K562 (cell line): ENCODE results near the gene MANF. TPM values are rescaled to one million over a fixed set of nuclear protein-coding genes. Genes with fewer than 3 reads are reported as not detected.

ENCODE experiments used
- CCNT2 ChIP-seq: IDR thresholded peaks from 2 replicates; pipeline ENCODE4 v1.6.1; 2011; ENCODE audit warnings: borderline replicate concordance, low read depth, mild to moderate bottlenecking, moderate library complexity, mixed read lengths, low read length; ENCODE audit not compliant: insufficient read length; ENCODE audit errors: extremely low read depth
- CHD4 ChIP-seq: fragments of 200-600 bp; sonication (generic); IDR thresholded peaks from 3 replicates; pipeline ENCODE4 v1.6.1; 2012; ENCODE audit warnings: low read depth, mild to moderate bottlenecking, mixed read lengths, low read length, inconsistent platforms; ENCODE audit not compliant: insufficient read depth, insufficient replicate concordance, poor library complexity, severe bottlenecking
- E4F1 ChIP-seq: fragments of 250-450 bp; sonication (Bioruptor Pico); IDR thresholded peaks from 2 replicates; pipeline ENCODE4 v1.5.0; 2021; ENCODE audit warnings: mild to moderate bottlenecking, borderline replicate concordance
- GATAD2B ChIP-seq: fragments of 450-650 bp; IDR thresholded peaks from 2 replicates; pipeline ENCODE4 v1.6.1; 2017; ENCODE audit warnings: mild to moderate bottlenecking, borderline replicate concordance
- HCFC1 ChIP-seq: IDR thresholded peaks from 2 replicates; pipeline ENCODE4 v1.6.1; 2012; ENCODE audit warnings: low read depth, low read length, improper control_type of control experiment
- HNRNPH1 ChIP-seq: fragments of 200-400 bp; formaldehyde crosslinking; optimal IDR thresholded peaks from 2 replicates; pipeline ENCODE3; 2017; ENCODE audit warnings: low read depth, mild to moderate bottlenecking, low read length, moderate library complexity
- KDM2B ChIP-seq: fragments of 250-450 bp; sonication (Bioruptor Pico); IDR thresholded peaks from 2 replicates; pipeline ENCODE4 v1.8.0; 2021; ENCODE audit warnings: mild to moderate bottlenecking, moderate library complexity
- MBD2 ChIP-seq: sonication (generic); IDR thresholded peaks from 2 replicates; pipeline ENCODE4 v1.6.1; 2016; ENCODE audit warnings: low read depth, borderline replicate concordance
- MCM2 ChIP-seq: fragments of 450-650 bp; IDR thresholded peaks from 2 replicates; pipeline ENCODE4 v1.6.1; 2017; ENCODE audit warnings: low read depth, mild to moderate bottlenecking
- MIER1 ChIP-seq: fragments of 450-650 bp; IDR thresholded peaks from 2 replicates; pipeline ENCODE4 v1.6.1; 2016; ENCODE audit warnings: antibody characterized with exemption, mild to moderate bottlenecking, low read depth
- MTA3 ChIP-seq: fragments of 450-650 bp; formaldehyde crosslinking; IDR thresholded peaks from 2 replicates; pipeline ENCODE4 v1.6.1; 2017; ENCODE audit warnings: mild to moderate bottlenecking, borderline replicate concordance
- PHTF2 ChIP-seq: fragments of 250-450 bp; sonication (Bioruptor Pico); IDR thresholded peaks from 2 replicates; pipeline ENCODE4 v1.5.0; 2021; ENCODE audit warnings: mild to moderate bottlenecking
- POLR2G ChIP-seq: fragments of 200-400 bp; formaldehyde crosslinking; IDR thresholded peaks from 2 replicates; pipeline ENCODE4 v1.6.1; 2017; ENCODE audit warnings: low read depth, mild to moderate bottlenecking, antibody characterized with exemption, low read length, moderate library complexity
- SREBF2 ChIP-seq: sonication (generic); formaldehyde crosslinking; IDR thresholded peaks from 2 replicates; pipeline ENCODE4 v1.4.0; 2020; ENCODE audit warnings: mild to moderate bottlenecking, missing genetic modification reagents
- TBP ChIP-seq: optimal IDR thresholded peaks from 2 replicates; pipeline ENCODE3; 2011; ENCODE audit warnings: low read depth, low read length, improper control_type of control experiment
- TFAP4 ChIP-seq: sonication (generic); formaldehyde crosslinking; IDR thresholded peaks from 2 replicates; pipeline ENCODE4 v1.8.0; 2022; ENCODE audit warnings: missing genetic modification reagents, mild to moderate bottlenecking, moderate library complexity, borderline replicate concordance
- TOE1 ChIP-seq, 2 experiments: fragments of 450-650 bp in 1 of 2; sonication (generic) in 1 of 2; formaldehyde crosslinking in 1 of 2; IDR thresholded peaks; 2 replicates each; pipeline versions ENCODE4 v1.7.1 to v1.8.0; 2016 to 2022; ENCODE audit warnings: borderline replicate concordance in 2 of 2, mild to moderate bottlenecking in 2 of 2, antibody characterized with exemption in 1 of 2, inconsistent platforms in 1 of 2, low read depth in 1 of 2, missing genetic modification reagents in 1 of 2, moderate library complexity in 1 of 2
- TRIM24 ChIP-seq, 2 experiments: fragments of 450-650 bp; IDR thresholded peaks; 2 replicates each; pipeline ENCODE4 v1.6.1; 2016
- ZFPM2 ChIP-seq: fragments of 250-450 bp; sonication (Bioruptor Pico); IDR thresholded peaks from 2 replicates; pipeline ENCODE4 v1.5.1; 2022; ENCODE audit warnings: mild to moderate bottlenecking
- ZNF197 ChIP-seq: fragments of 200-800 bp; sonication (Bioruptor generic); IDR thresholded peaks from 2 replicates; pipeline ENCODE4 v1.6.1; 2016; ENCODE audit warnings: low read depth, missing genetic modification characterization, missing compliant biosample characterization
- polyA plus RNA-seq, 8 experiments: library from polyadenylated mRNA; depleted of rRNA in 4 of 8; stranded (reverse) in 5 of 8; unstranded in 3 of 8; fragments of >200 nt; fragmentation: Nextera tagmentation in 2 of 8; fragmentation: Illumina TruSeq in 1 of 8; extraction: Ambion mirVana in 2 of 8; extraction: Trizol in 1 of 8; gene quantifications; 2 replicates each; pipeline versions ENCODE4 v1.2.1 to v1.2.3, GENCODE V29; 2011 to 2014; ENCODE audit warnings: inconsistent platforms in 1 of 8, missing spikeins in 1 of 8
- total RNA-seq, 7 experiments: library from RNA; depleted of rRNA in 6 of 7; stranded (reverse); fragments of >200 nt in 6 of 7; fragmentation: Illumina TruSeq in 2 of 7; extraction: Trizol in 2 of 7; gene quantifications; 2 replicates each; pipeline versions ENCODE4 v1.2.1 to v1.2.3, GENCODE V29; 2011 to 2021; ENCODE audit warnings: low replicate concordance in 1 of 7
- TF ChIP-seq, protein P1 (sequence below): fragments of 200-800 bp; sonication (Bioruptor generic); IDR thresholded peaks from 2 replicates; pipeline ENCODE4 v1.6.1; 2017; ENCODE audit warnings: missing genetic modification characterization, missing compliant biosample characterization
- TF ChIP-seq, protein P2 (sequence below): fragments of 450-650 bp; formaldehyde crosslinking; IDR thresholded peaks from 2 replicates; pipeline ENCODE4 v1.4.0; 2020; ENCODE audit warnings: mild to moderate bottlenecking, moderate library complexity

MANF gene
- total and polyA plus RNA-seq, 9 of the 15 experiments (the other 6 are each of a cell fraction or from before 2014, with no cell fraction given): 6.5 to 52.7 (median 42.3) TPM

- TF ChIP-seq, protein P1, sequence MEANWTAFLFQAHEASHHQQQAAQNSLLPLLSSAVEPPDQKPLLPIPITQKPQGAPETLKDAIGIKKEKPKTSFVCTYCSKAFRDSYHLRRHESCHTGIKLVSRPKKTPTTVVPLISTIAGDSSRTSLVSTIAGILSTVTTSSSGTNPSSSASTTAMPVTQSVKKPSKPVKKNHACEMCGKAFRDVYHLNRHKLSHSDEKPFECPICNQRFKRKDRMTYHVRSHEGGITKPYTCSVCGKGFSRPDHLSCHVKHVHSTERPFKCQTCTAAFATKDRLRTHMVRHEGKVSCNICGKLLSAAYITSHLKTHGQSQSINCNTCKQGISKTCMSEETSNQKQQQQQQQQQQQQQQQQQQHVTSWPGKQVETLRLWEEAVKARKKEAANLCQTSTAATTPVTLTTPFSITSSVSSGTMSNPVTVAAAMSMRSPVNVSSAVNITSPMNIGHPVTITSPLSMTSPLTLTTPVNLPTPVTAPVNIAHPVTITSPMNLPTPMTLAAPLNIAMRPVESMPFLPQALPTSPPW (CRISPR knock-in tag): peak; percentile 79
- TF ChIP-seq ZFPM2: no peak
- no peak for TF ChIP-seq MCM2
- TF ChIP-seq TFAP4: peak; percentile 95
- peak; percentile 33 for TF ChIP-seq TBP
- TF ChIP-seq HNRNPH1: no peak
- no peak for TF ChIP-seq E4F1 (CRISPR knock-in tag)
- no peak for TF ChIP-seq SREBF2
- TF ChIP-seq ZNF197 (CRISPR knock-in tag): no peak
- TF ChIP-seq MBD2: peak; percentile 26; the same call in 1 of the 2 replicates
- peak; percentile 71; the same call in 1 of the 2 replicates for TF ChIP-seq TOE1 (IDR thresholded peaks at IDR 0.05; ENCODE audit: borderline replicate concordance)
- TF ChIP-seq TOE1 (CRISPR knock-in tag; IDR thresholded peaks at IDR 0.05; ENCODE audit: borderline replicate concordance, low read depth): no peak
- TF ChIP-seq PHTF2 (CRISPR knock-in tag): no peak
- TF ChIP-seq GATAD2B: 0 out of 2 replicates have a peak, but pooled peaks have one; percentile 30
- no peak for TF ChIP-seq CHD4
- TF ChIP-seq KDM2B (CRISPR knock-in tag): no peak
- peak; percentile 78 for TF ChIP-seq CCNT2
- no peak for TF ChIP-seq TRIM24 (IDR thresholded peaks at IDR 0.05)
- TF ChIP-seq, protein P2, sequence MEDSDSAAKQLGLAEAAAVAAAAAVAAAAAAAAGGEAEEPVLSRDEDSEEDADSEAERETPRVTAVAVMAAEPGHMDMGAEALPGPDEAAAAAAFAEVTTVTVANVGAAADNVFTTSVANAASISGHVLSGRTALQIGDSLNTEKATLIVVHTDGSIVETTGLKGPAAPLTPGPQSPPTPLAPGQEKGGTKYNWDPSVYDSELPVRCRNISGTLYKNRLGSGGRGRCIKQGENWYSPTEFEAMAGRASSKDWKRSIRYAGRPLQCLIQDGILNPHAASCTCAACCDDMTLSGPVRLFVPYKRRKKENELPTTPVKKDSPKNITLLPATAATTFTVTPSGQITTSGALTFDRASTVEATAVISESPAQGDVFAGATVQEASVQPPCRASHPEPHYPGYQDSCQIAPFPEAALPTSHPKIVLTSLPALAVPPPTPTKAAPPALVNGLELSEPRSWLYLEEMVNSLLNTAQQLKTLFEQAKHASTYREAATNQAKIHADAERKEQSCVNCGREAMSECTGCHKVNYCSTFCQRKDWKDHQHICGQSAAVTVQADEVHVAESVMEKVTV: no peak
- no peak for TF ChIP-seq MIER1
- peak; percentile 86 for TF ChIP-seq POLR2G
- peak; percentile 77 for TF ChIP-seq HCFC1
- no peak for TF ChIP-seq MTA3
Measured at GRCh38 chr3:51391075-51391565, 6.0 kb downstream of the MANF start, which contains the start of gene RBM15B (continued).
